ENCODE measurements around the gene FAM171A1.

Gene FAM171A1

DNA sequence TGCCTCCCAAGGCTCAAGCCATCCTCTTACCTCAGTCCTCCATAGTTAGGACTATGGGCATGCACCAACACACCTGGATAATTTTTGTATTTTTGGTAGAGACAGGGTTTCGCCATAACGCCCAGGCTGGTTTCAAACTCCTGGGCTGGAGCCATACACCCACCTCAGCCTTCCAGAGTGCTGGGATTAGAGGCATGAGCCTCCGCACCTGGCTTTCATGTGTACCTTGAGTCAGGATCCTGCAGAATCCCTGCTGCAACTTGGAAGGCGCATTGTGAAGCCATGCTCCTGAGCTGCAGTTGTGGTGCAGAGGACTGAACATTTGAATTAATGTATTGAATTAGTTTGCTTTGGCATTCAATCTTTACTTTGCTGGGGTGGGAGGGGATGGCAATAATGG is 173.2 kb downstream of the FAM171A1 start:
- no peak for DNase-seq

DNA sequence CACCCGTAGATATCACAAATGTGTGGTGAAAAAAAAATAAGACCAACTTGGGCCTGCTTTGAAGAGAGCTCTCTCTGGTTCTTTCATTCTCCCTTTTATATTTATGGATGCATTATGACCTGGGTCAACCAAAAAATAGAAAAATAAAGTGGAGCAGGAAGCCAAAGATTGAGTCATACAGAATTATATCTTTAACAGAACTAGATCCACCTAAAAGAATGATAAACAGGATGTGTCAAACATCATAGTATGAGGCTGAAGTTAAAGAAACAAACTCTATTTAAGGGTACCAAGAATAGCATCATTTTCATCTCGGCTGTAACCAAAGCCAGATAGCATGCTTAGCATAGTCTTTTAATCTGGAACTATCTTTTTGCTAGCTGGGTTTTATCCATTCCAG is 173.8 kb downstream of the FAM171A1 start:
- DNase-seq, result no peak

DNA sequence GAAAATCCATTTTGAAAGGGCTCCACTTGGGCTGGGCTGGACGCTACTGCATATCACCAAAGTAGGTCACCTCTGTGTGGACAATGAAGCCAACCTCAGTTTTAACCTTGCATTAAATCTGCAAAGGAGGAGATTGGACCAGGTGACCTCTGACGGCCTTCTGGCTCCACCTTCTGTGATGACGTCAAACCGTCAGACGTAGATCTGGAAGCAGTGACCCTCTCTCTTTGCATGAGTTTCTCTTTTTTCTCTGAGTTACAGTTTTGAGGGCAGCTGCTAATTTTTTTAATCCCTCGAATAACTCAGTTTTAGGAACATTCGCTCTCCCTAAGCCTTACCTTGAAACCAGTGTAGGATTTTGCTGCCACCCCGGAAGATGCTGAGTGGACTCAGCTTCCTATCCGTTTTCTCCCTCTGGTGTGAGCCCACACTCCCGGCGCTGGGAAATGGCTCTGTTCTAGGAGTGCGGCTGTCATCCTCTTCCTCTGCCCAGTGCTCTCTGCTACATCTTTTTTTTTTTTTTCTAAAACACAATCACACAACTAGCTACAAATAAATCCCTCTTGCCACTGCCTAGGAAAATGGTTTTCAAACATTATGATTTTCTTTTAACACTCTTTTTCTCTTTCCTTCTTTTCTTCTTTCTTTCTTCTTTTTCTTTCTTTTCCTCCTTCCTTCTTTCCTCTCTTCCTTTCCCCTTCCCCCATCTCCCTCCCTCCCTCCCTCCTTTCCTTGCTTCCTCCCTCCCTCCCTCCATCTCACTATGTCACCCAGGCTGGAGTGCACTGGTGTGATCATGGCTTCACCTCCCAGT is 174.9 kb downstream of the FAM171A1 start:
- DNase-seq, result no peak

DNA sequence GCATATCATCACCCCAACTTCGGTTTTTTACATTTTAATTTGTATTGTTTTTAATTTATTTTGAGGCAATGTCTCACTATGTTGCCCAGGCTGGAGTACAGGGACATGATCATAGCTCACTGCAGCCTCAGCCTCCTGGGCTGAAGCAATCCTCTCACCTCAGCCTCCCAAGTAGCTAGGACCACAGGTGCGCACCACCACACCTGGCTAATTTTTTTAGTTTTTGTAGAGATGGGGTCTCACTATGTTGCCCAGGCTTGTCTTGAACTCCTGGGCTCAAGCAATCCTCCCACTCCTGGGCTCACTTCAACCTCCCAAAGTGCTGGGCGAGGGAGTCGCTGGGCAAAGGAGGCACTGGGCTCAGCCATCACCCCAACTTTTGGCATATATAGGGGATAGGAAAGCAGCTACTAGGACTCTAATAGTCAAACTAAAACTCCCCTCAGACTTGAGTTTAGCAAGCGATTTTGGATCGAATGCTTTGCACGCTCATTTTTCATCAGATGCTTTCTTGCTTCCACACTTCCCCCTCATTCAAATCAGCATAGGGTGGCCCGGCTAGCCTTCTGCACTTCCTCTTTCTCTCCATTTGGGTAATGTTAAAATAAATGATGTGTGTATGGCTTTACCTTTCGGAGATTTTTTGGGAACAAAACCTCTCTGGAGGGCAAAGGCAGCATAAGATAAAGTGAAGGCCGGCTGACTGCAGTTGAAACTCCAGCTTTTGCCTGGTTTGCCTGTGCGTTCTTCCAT is 181.8 kb downstream of the FAM171A1 start:
- DNase-seq, result no peak

DNA sequence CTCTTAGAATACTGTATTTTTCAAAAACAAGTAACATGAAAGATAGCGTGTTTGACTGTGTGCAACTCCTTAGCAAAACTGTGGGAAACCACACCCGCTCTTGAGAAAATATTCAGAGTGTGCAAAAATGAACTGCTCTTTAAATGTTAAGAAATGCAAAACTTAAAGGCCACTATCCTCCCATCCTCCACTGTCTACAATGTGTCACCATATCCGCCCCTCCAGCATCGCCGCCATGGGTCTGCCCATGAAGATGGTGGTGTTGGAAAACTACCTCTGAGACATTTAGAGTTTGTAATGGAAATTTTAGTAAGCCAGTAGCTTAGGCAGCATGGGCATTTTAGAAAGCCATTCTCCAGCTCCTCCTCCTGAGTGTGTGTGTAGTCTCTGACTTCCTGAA is 182.5 kb downstream of the FAM171A1 start:
- no peak for DNase-seq

DNA sequence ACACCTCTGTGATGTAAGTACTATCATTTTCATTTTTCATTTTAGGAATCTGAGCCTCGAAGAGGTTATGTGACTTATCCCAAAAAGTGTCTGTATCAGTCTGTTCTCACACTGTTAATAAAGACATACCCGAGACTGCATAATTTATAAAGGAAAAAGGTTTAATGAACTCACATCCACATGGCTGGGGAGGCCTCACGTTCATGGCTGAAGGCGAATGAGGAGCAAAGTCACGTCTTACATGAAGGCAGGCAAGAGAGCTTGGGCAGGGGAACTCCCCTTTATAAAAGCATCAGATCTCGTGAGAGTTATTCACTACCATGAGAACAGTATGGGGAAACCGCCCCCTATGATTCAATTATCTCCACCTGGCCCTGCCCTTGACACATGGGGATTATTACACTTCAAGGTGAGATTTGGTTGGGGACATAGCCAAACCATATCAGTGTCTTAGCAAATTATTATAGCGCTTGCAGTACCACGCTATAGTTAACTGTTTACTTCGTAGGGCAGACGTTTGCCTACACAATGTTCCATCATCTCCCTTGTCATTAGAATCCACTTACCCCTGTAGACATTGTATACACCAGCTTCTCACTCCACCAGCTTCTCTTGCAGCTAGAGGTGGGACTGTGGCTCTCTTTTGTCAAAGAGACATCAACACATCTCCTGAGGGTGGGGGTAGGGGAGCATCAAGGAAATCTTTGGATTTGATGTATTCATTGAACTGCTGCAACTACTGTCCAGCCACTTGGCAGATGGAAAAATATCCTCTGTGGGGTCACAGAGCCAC is 187.2 kb downstream of the FAM171A1 start:
- DNase-seq, result no peak

DNA sequence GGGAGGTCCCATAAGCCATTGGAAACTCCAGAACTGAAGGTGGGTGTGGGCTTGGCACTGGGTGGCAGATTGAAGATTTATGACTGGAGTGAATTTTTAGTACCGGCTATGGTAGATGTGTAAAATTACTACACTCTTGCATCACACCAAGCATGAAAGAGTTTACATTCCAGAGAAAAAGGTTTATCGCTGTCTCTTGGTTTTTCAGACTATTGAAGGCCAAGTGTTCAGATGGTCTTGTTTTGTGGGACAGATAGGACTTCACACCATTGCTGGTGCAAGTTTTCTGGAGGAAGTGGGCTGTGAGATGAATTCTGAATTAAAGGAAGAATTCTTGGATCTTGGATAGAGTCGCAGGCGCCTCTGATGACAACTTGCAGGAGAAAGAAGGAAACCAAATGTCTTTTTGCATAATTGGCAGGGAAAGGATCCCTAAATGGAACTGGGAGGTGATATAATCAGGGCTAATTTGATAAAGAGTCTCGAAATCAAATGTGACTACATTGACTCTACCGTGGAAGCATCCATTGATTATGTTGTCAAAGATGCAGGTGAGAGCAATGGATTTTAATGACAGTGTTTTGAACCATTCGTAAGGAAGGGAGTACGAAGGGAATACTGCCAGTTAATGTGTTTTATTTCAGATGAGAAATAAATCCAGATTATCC is 188.4 kb downstream of the FAM171A1 start:
- DNase-seq, result no peak

DNA sequence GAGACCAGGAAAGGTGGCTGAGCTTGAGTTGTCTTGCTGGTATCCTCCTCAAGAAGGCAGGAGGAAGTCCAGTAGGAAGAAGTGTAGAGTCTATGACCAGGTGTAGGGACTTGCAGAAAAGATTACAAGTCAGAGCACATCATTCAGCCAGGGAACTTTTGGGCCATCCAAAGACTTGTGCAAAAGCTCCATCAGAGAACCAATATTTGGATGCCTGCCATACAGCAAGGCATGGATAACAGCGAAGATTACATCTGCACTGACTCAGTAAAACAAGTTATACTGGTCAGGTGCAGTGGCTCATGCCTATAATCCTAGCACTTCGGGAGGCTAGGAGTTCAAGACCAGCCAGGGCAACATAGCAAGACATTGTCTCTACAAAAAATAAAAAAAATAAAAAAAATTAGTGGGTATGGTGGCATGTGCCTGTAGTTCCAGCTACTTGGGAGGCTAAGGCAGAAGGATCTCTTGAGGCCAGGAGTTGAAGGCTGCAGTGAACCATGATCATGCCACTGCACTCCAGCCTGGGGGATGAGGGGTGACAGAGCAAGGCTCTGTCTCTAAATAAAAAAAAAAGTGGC is 189.4 kb downstream of the FAM171A1 start:
- no peak for DNase-seq

DNA sequence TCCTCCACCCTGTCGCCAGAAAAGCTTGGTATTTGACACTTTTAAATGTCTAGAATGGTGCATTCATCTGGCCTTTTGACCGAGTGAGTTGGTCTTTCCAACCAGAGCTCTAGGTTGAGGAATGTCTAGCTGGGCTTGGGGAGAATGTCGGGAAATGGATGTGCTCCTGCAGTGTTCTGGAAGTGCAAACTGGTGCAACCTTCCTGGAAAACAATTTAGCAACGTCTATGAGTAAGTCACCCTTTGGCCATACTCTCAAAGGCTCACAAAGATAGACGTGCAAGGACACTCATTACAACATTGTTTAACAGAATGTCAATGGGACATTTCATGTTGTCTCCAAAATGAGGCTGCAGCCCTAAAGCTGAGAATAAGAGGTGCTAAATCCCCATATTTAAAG is 190.4 kb downstream of the FAM171A1 start:
- DNase-seq, result no peak

DNA sequence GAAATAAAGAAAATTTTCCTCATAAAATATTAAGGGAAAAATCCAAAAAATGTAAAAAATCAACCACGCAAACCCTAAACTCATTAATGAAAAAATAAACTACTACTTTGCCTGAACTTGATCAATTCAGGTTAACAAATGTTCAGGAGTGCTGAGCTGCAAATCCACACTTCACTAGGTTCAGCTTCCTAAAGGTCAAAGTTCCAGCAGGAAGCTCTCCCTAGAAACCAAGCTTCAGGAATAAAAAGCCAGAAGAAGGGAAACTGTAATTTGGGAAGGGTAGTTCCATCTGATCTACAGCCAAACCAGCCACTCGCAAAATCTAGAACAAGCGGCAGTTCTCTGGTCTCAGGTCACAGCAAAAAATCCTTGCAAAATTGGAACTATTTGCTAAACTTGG is 194.8 kb downstream of the FAM171A1 start:
- no peak for DNase-seq

DNA sequence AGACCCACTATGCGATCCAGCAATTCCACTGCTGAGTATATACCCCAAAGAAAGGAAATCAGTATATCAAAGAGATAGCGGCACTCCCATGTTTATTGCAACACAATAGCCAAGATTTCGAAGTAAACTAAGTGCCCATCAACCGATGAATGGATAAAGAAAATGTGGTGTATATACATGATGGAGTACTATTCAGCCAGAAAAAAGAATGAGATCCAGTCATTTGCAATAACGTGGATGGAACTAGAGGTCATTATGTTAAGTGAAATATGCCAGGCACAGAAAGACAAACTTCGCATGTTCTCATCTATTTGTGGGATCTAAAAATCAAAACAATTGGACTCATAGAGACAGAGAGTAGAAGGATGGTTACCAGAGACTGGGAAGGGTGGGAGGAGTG is 195.5 kb downstream of the FAM171A1 start:
- DNase-seq, result no peak

DNA sequence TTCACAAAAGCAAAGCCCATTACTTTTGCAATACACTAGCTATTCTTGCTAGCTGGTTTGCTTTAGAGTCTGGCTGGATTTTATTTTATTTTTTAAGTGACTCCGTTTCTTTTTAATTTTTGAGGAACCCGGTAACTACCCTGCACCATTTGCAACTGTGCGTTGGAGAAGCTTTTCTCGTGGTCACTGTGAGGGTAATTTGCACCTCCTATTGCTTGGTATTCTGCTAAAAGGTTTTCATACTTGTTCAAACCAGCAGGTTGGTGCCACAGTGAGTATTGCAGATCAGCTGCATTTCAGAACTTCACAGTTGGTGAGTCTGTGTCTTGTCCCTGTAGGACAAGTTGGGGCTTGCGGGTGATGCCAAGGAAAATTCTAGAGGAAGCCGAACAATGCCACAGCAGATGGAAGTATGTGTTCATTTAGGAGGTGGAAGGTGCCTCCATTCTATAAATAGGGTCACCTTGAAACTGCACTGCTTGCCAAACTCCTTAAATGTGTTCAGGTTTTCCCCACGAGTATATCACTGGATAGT is 198.7 kb downstream of the FAM171A1 start:
- DNase-seq, result no peak

DNA sequence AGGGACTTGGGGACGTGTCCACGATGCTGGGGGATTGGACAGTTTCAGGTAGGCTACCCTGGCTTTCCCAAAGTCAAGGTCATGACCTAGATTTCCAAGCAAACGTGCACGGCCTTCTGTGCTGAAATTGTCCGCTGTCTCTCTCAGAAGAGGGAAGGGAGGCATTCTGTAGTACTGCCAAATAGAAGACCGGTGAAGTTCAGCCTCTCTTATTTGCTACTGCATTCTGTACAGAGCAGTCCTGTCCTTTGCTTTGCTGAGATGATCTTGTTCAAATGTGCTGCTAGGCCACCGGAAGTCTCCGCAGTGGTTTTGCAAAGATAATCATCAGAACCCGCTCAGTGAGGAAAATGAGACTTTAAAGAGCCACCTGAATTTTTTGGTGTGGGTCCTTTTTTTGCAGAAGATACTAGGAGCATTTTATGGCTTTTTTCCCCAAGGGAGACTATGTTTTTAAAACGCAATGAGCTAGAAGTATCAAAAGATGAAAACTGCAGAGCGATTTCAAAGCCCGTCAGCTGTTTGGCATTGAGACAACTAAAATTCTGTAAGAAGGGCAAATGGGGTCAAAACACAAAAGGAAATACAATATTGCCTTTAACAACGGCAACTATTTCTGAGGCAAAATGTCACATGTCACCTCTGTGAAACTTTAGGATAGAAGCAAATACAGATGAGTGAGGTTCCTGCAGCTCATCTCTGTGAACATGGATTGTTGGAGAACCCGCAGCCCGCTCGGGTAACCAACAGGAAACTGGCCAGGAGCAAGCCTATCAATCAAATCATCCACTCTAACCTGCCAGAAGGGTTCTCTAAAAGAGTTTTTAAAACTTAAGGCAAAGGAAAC is 201.3 kb downstream of the FAM171A1 start:
- DNase-seq, result no peak

DNA sequence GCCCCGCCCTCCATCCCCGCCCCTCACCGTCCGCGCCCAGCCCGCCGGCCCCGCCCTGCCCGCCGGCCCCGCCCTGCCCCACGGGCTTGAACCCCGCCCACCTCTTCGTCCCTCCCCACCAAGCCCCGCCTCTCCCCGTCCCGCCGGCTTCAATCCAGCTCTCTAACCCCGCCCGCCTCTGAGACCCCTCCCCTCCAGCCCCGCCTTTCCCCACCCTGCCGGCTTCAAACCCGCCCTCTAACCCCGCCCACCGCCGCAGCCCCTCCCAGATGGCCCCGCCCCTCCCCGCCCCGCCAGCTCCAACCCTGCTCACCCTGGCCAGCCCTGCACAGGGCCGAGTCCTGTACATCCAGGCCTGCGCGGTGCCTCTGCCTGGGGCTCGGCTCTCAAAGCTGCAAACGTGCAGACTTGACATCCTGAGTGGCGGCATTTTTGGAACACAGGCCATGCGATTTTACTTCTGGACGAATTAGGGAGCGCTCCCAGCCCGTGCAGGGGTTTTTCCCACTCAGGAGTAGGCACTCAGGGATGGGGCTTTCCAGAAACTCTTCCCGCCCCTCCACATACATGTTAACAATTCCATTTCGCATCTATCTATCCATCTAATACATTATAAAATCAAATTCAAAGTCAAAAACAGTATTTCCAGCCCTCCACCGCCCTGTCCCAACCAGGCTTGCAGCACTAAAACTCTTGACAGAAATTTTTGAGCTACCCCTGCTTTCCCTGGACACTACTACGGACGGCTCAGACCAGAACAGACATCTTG is 202.1 kb downstream of the FAM171A1 start:
- DNase-seq, result peak; percentile 97

DNA sequence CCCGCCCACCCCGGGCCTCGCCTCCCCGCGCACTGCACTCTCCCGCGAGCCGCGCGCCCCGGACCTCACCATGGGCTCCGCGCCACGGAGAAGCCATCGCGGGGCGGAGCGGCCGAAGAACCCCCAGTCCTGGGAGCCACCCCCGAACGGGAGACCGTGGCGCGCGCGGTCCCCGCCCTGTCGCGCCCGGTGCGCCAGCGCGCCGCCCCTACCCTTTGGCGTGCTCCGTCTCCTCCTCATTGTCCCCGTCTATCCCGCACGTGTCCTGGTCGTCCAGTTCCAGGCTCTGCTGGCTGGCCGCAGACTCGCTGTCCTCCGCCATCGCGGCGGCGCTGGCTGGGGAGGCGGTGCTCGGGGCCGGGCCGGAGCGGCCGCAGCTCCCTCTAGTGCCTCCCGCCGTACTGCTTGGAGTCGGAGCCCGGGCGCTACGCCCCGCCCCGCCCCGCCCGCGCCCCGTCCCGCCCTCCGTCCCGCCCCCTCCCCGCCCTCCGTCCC is 202.8 kb downstream of the FAM171A1 start, which contains the start of gene NMT2:
NMT2 (minus strand) TSS at position 403 of the 495 bp plus-strand sequence; CDS start at position 322, 81 bp downstream.
- peak; percentile 97 for DNase-seq

DNA sequence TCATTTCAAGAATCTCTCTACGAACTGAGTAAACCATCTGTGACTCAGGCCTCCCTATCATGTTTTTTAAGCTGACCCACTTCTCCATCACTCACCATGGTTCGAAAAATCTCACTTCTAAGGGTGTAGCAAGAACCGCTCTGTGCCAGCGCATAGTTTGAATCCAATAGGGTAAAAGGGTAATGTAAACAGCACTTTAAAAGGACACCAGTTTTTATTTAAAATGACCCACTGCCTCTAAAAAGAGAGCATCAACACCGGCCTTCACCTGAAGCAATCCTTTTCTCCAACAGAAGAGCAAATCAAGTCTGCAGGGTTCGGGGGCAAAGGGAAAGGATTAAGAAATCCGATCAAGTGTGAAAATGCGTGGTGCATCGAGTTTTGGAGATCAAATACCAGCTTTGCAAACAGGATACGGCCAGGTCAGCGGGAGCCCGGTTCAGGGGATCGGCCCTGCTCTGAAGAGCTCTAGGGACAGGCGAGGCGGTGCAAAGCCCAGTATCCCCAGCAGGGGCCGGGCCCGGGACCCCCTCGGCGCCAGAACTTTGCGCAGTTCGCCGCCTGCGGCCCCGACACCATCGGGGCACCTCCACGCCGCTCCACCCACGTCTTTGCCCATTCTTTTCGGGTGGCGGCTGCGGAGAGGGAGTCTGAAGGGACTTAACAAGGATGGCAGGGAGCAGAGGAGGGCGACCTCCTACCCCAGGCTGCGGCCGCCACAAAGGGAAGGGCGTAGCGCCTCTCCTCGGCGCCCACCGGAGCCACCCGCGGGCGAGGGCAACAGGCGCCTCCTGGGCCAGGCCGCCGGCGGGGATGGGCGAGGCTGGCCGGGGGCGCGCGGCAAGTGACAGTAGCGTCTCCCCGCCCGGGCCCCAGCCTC is 203.4 kb downstream of the FAM171A1 start:
- DNase-seq, result peak; percentile 36

DNA sequence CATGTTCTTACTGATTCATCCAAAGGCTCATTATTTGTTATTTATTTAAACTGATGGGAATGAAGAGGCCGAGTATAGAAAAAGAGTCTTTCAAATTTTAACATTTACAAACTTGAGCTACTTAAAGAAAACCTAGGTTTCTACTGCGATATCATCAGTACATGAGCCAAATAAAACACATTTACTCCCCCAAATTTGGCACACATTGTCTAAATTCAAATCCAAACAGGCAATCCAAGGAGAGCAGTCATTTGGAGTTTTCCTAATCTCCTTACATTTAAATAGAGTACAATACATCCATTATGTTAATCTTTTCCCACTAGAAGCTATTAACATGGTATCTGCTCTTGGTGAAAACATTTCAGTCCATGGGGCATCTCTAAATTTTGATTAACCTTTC is 204.8 kb downstream of the FAM171A1 start:
- no peak for DNase-seq

DNA sequence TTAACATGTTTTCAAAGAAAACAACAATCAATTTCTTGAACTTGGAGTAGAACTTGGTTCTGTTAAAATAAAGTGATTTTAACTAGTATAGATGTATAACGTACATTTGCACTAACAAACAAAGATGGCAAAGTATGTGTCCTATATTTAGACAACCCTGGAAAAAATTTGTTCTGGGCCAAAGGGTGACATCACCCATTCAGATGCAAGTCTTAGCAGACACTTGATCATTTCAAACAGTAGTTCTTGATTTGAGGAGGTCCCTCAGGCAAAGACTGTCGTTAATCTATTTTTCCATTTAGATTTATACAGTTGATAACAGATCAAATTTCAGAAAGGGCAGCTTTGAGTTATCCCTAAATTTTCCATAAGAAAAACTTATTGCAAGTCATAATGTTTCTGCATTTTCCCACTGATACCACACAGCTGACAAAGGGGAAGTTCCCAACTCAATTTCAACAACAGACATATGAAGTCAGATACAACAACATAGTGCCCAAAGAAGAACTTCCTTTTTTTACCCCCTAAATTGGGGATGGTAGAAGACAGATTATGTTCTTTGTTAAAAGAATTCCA is 207.7 kb downstream of the FAM171A1 start:
- DNase-seq, result no peak

Measured in midbrain (tissue), 1 donor.